HepG2 (cell line): ENCODE measurements around the gene ABCC9. TPM values are rescaled to one million over a fixed set of nuclear protein-coding genes. Genes with fewer than 3 reads are reported as not detected.

ENCODE experiments used
- ATAC-seq: fragments of 200-7000 bp; cut with Tn5 transposase; 3 replicates; pipeline ENCODE4 v1.9.1; 2020; ENCODE audit warnings: mild to moderate bottlenecking, moderate library complexity
- BruUV-seq: library from RNA; stranded (reverse); fragments of 400-500 nt; replicated peaks from 2 replicates; lab custom pipeline; 2021; lab: Mats Ljungman, UMichigan
- CTCF ChIA-PET: fragments of 300-600 bp; formaldehyde crosslinking; extraction: SDS; loops from one replicate; lab custom pipeline; 2021; ENCODE audit warnings: low total read pairs, inconsistent platforms, low intra/inter-chr PET ratio; lab: Yijun Ruan, JAX
- POLR2A ChIA-PET: fragments of 350-600 bp; sonication (Branson Sonifier 250); formaldehyde crosslinking; loops from one replicate; lab custom pipeline; 2020; ENCODE audit warnings: antibody characterized with exemption, inconsistent platforms; lab: Yijun Ruan, JAX
- DNase-seq: peaks from one replicate; pipeline ENCODE4 v3.0.0-alpha.2; 2015; ENCODE audit warnings: low spot score
- FAIRE-seq: peaks from 3 replicates; lab custom pipeline; 2011; peaks lifted over from hg19 to GRCh38; lab: Jason Lieb, UNC
- H2AFZ ChIP-seq: one replicate; pipeline ENCODE4 v1.6.1; 2011; ENCODE audit warnings: low read length, inconsistent platforms
- H3K27ac ChIP-seq: fragments of 300-600 bp; 3 replicates; pipeline ENCODE4 v1.8.0; 2011; ENCODE audit warnings: mixed run types, mild to moderate bottlenecking, mixed read lengths, low read length, inconsistent platforms; ENCODE audit not compliant: insufficient read depth; ENCODE audit errors: extremely low read length
- H3K27me3 ChIP-seq, 2 experiments: fragments of 200-600 bp in 1 of 2; 2 replicates in 1 of 2; 3 replicates in 1 of 2; pipeline versions ENCODE4 v1.6.0 to v1.8.0; 2011; ENCODE audit warnings: low read length in 2 of 2, mild to moderate bottlenecking in 2 of 2, moderate library complexity in 2 of 2, inconsistent platforms in 1 of 2; ENCODE audit not compliant: insufficient read depth in 2 of 2, control insufficient read depth in 1 of 2
- H3K36me3 ChIP-seq, 2 experiments: fragments of 200-600 bp in 1 of 2; replicated peaks in 1 of 2; 2 replicates in 1 of 2; 3 replicates in 1 of 2; pipeline versions ENCODE4 v1.5.1 to v1.8.0; 2011; ENCODE audit warnings: low read length in 2 of 2, inconsistent platforms in 1 of 2; ENCODE audit not compliant: insufficient read depth in 2 of 2, control insufficient read depth in 1 of 2
- H3K4me1 ChIP-seq: 2 replicates; pipeline ENCODE4 v1.5.1; 2012; ENCODE audit warnings: low read length, inconsistent platforms; ENCODE audit not compliant: insufficient read depth
- H3K4me2 ChIP-seq: 2 replicates; pipeline ENCODE4 v1.6.0; 2011; ENCODE audit warnings: low read depth, low read length, inconsistent platforms
- H3K4me3 ChIP-seq, 3 experiments: fragments of 200-600 bp in 1 of 3; sonication (generic), shearing (Covaris generic) in 1 of 3; replicated peaks in 1 of 3; 2 replicates each; pipeline ENCODE4 v1.5.1; 2011 to 2016; ENCODE audit warnings: low read length in 3 of 3, inconsistent platforms in 2 of 3, low read depth in 2 of 3, mild to moderate bottlenecking in 2 of 3, control low read depth in 1 of 3, mixed read lengths in 1 of 3; ENCODE audit not compliant: insufficient read depth in 1 of 3
- H3K79me2 ChIP-seq: one replicate; pipeline ENCODE4 v1.6.1; 2011; ENCODE audit warnings: low read length, inconsistent platforms; ENCODE audit not compliant: insufficient read depth
- H3K9ac ChIP-seq: 2 replicates; pipeline ENCODE4 v1.6.0; 2011; ENCODE audit warnings: mild to moderate bottlenecking, low read depth, low read length, inconsistent platforms; ENCODE audit not compliant: insufficient read depth
- H3K9me3 ChIP-seq: 2 replicates; pipeline ENCODE4 v1.5.1; 2012; ENCODE audit warnings: mild to moderate bottlenecking, low read length
- H4K20me1 ChIP-seq: 2 replicates; pipeline ENCODE4 v1.6.0; 2011; ENCODE audit warnings: inconsistent platforms, mild to moderate bottlenecking, low read length, moderate library complexity; ENCODE audit not compliant: insufficient read depth
- CTCF ChIP-seq: sonication (generic); formaldehyde crosslinking; IDR thresholded peaks from 2 replicates; pipeline ENCODE4 v1.5.0; 2020; ENCODE audit warnings: mild to moderate bottlenecking, missing genetic modification reagents, moderate library complexity
- HMG20A ChIP-seq: IDR thresholded peaks from 2 replicates; pipeline ENCODE4 v1.6.1; 2016; ENCODE audit warnings: borderline replicate concordance
- HNF4A ChIP-seq: sonication (generic); formaldehyde crosslinking; IDR thresholded peaks from 2 replicates; pipeline ENCODE4 v1.4.0; 2020; ENCODE audit warnings: missing genetic modification reagents
- ISX ChIP-seq: sonication (generic); formaldehyde crosslinking; conservative IDR thresholded peaks from 2 replicates; pipeline ENCODE4 v1.5.0; 2020; ENCODE audit warnings: missing genetic modification reagents
- JUND ChIP-seq: sonication (generic); formaldehyde crosslinking; IDR thresholded peaks from 2 replicates; pipeline ENCODE4 v1.8.0; 2022; ENCODE audit warnings: mild to moderate bottlenecking, missing genetic modification reagents
- TEAD3 ChIP-seq: optimal IDR thresholded peaks from 2 replicates; pipeline ENCODE3; 2016; ENCODE audit warnings: borderline replicate concordance
- ZFP36 ChIP-seq: fragments of 150-350 bp; IDR thresholded peaks from 2 replicates; pipeline ENCODE4 v1.6.1; 2018; ENCODE audit warnings: borderline replicate concordance, low read length, low read depth; ENCODE audit not compliant: partially characterized antibody
- WGBS: methylation state at CpG from one replicate; pipeline ENCODE4 v1.1.6; 2017; ENCODE audit warnings: low lambda C conversion rate; 5-methylcytosine and 5-hydroxymethylcytosine counted together
- in situ Hi-C: cut with HindIII; loops from 2 replicates; pipeline ENCODE4 v1.10.0; 2017; ENCODE audit warnings: low pct_unique_long_range_greater_than_20kb; ENCODE audit not compliant: extremely low pct_ligation_motif_present
- intact Hi-C: fragments of 100-400 bp; cut with micrococcal nuclease; formaldehyde crosslinking; loops from one replicate; pipeline ENCODE4 v1.10.0; 2022; ENCODE audit not compliant: unreplicated experiment
- polyA plus RNA-seq, 8 experiments: library from polyadenylated mRNA; depleted of rRNA in 3 of 8; stranded (reverse) in 7 of 8; unstranded in 1 of 8; fragments of >200 nt; fragmentation: Illumina TruSeq in 4 of 8; extraction: Trizol in 4 of 8; gene quantifications; 2 replicates each; pipeline versions ENCODE4 v1.2.1 to v1.2.3, GENCODE V29; 2011 to 2016; ENCODE audit warnings: low read depth in 4 of 8, missing spikeins in 1 of 8, mixed read lengths in 1 of 8; ENCODE audit not compliant: insufficient read depth in 1 of 8
- total RNA-seq, 5 experiments: library from RNA; depleted of rRNA; stranded (reverse); fragments of >200 nt; fragmentation: Illumina TruSeq; extraction: Trizol; gene quantifications; 2 replicates each; pipeline ENCODE4 v1.2.3, GENCODE V29; 2016; ENCODE audit warnings: low read depth in 1 of 5

ABCC9 gene
- total and polyA plus RNA-seq, 2 of the 13 experiments (the other 11 are each of a cell fraction or from before 2014, with no cell fraction given) = not detected

GRCh38 chr12:21941506-21942376 lies 515 bp upstream of the ABCC9 start:
- intact Hi-C loops = no loop called here
- ATAC-seq (peak; percentile 94), FAIRE-seq (no peak), DNase-seq (no peak)
- BruUV-seq = no TSS peak
- Histone ChIP-seq H2AFZ (no peak overlapping the region), H3K9ac (no peak overlapping the region), H4K20me1 (no peaks in the 10 kb centered on the region), H3K36me3 (no peaks in the 10 kb centered on the region), H3K9me3 (peaks cover 15% of the 10 kb centered on the region; the same call in 1 of the 2 replicates), H3K4me2 (peak overlapping the region; percentile 28; the same call in 1 of the 2 replicates), H3K27ac (no peak overlapping the region), H3K27me3 (peaks cover 0 to 25% of the 10 kb centered on the region in 2 experiments; a peak in 3 of 5 replicates), H3K4me3 (0 out of 6 replicates have a peak overlapping the region, but pooled peaks of 1 of the 3 experiments have one; percentile 3), H3K79me2 (no peaks in the 10 kb centered on the region), H3K4me1 (peaks cover 4% of the 10 kb centered on the region; the same call in 1 of the 2 replicates)
- CTCF ChIA-PET = no interaction called here
- in situ Hi-C loops = no loop called here
- TF ChIP-seq CTCF (CRISPR knock-in tag) (peak; percentile 28), ZFP36 (no peak), JUND (CRISPR knock-in tag) (no peak), HMG20A (CRISPR knock-in tag) (no peak), HNF4A (peak; percentile 11; the same call in 1 of the 2 replicates), TEAD3 (CRISPR knock-in tag) (peak; percentile 36), ISX (CRISPR knock-in tag) (no peak)
- POLR2A ChIA-PET = no interaction called here
- WGBS = 17% methylated on average over 38 of the region's 51 CpGs
